Activated naive CD8-positive, alpha-beta T cell treated with anti-CD3 and anti-CD28 coated beads for 36 hours (primary cell): ENCODE measurements around the gene TNK2. TPM values are rescaled to one million over a fixed set of nuclear protein-coding genes. Genes with fewer than 3 reads are reported as not detected.
"Not testable (repeated sequence)": the region's sequence is repeated elsewhere in the genome, so short reads cannot be mapped to it uniquely, and the experiment has no call there.

Experiments used
- DNase-seq: peaks from one replicate; pipeline ENCODE4 v3.0.0; 2021
- H3K27ac Mint-ChIP-seq: one replicate; pipeline ENCODE4 v1.8.0; 2022; ENCODE audit warnings: mild to moderate bottlenecking, moderate library complexity, mixed read lengths
- H3K27me3 Mint-ChIP-seq: one replicate; pipeline ENCODE4 v1.8.0; 2022; ENCODE audit warnings: mild to moderate bottlenecking, mixed read lengths
- H3K36me3 Mint-ChIP-seq: one replicate; pipeline ENCODE4 v1.8.0; 2021; ENCODE audit warnings: mild to moderate bottlenecking, mixed read lengths
- H3K4me1 Mint-ChIP-seq: one replicate; pipeline ENCODE4 v1.8.0; 2021; ENCODE audit warnings: mixed read lengths
- H3K4me3 Mint-ChIP-seq: one replicate; pipeline ENCODE4 v1.8.0; 2022; ENCODE audit warnings: mild to moderate bottlenecking, moderate library complexity, mixed read lengths
- H3K9me3 Mint-ChIP-seq: one replicate; pipeline ENCODE4 v1.8.0; 2022; ENCODE audit warnings: mixed read lengths
- total RNA-seq, 2 experiments: library from RNA; stranded (reverse); gene quantifications; one replicate each; pipeline ENCODE4 v1.2.3, GENCODE V29; 2021

The TNK2 gene
- total RNA-seq, 2 experiments from 2014 or later = 34.6 to 35.1 TPM

- H3K4me1 Mint-ChIP-seq = no peaks in the 10 kb centered on the region
- no peak for DNase-seq
- no peak overlapping the region for H3K27ac Mint-ChIP-seq
- no peaks in the 10 kb centered on the region for H3K27me3 Mint-ChIP-seq
- no peak overlapping the region for H3K4me3 Mint-ChIP-seq
- H3K9me3 Mint-ChIP-seq = no peaks in the 10 kb centered on the region
- H3K36me3 Mint-ChIP-seq = no peaks in the 10 kb centered on the region
Observed at GRCh38 chr3:195876297-195877064, 31.9 kb downstream of the TNK2 start.

- no peaks in the 10 kb centered on the region for H3K27me3 Mint-ChIP-seq
- H3K9me3 Mint-ChIP-seq = no peaks in the 10 kb centered on the region
- no peaks in the 10 kb centered on the region for H3K4me1 Mint-ChIP-seq
- DNase-seq = no peak
- no peak overlapping the region for H3K27ac Mint-ChIP-seq
- no peaks in the 10 kb centered on the region for H3K36me3 Mint-ChIP-seq
- no peak overlapping the region for H3K4me3 Mint-ChIP-seq
Observed at GRCh38 chr3:195875482-195876236, 32.7 kb downstream of the TNK2 start.

GRCh38 chr3:195873971-195874370 lies 34.4 kb downstream of the TNK2 start:
- H3K4me3 Mint-ChIP-seq = no peak overlapping the region
- DNase-seq = no peak
- no peaks in the 10 kb centered on the region for H3K4me1 Mint-ChIP-seq
- H3K27ac Mint-ChIP-seq = no peak overlapping the region
- no peaks in the 10 kb centered on the region for H3K9me3 Mint-ChIP-seq
- no peaks in the 10 kb centered on the region for H3K36me3 Mint-ChIP-seq
- H3K27me3 Mint-ChIP-seq = no peaks in the 10 kb centered on the region

GRCh38 chr3:195873281-195873887 lies 35.0 kb downstream of the TNK2 start:
- no peak overlapping the region for H3K27ac Mint-ChIP-seq
- H3K9me3 Mint-ChIP-seq = no peaks in the 10 kb centered on the region
- no peaks in the 10 kb centered on the region for H3K4me1 Mint-ChIP-seq
- no peaks in the 10 kb centered on the region for H3K27me3 Mint-ChIP-seq
- no peak overlapping the region for H3K4me3 Mint-ChIP-seq
- no peaks in the 10 kb centered on the region for H3K36me3 Mint-ChIP-seq
- DNase-seq = no peak

- H3K4me3 Mint-ChIP-seq = no peak overlapping the region
- no peak for DNase-seq
- H3K4me1 Mint-ChIP-seq = no peaks in the 10 kb centered on the region
- no peaks in the 10 kb centered on the region for H3K36me3 Mint-ChIP-seq
- H3K9me3 Mint-ChIP-seq = no peaks in the 10 kb centered on the region
- H3K27me3 Mint-ChIP-seq = no peaks in the 10 kb centered on the region
- no peak overlapping the region for H3K27ac Mint-ChIP-seq
Observed at GRCh38 chr3:195872800-195873199, 35.6 kb downstream of the TNK2 start.

GRCh38 chr3:195872097-195872496 lies 36.3 kb downstream of the TNK2 start:
- H3K27me3 Mint-ChIP-seq = no peaks in the 10 kb centered on the region
- H3K36me3 Mint-ChIP-seq = no peaks in the 10 kb centered on the region
- no peak overlapping the region for H3K4me3 Mint-ChIP-seq

GRCh38 chr3:195871686-195872085 lies 36.7 kb downstream of the TNK2 start:
- H3K9me3 Mint-ChIP-seq = not testable (repeated sequence)

More at GRCh38 chr3:195872097-195872496, 36.3 kb downstream of the TNK2 start:
- no peak for DNase-seq
- Mint-ChIP-seq H3K27ac (no peak overlapping the region), H3K4me1 (no peaks in the 10 kb centered on the region), H3K9me3 (no peaks in the 10 kb centered on the region)

GRCh38 chr3:195870937-195871336 lies 37.4 kb downstream of the TNK2 start:
- H3K4me1 Mint-ChIP-seq = no peaks in the 10 kb centered on the region
- no peaks in the 10 kb centered on the region for H3K9me3 Mint-ChIP-seq
- H3K27me3 Mint-ChIP-seq = no peaks in the 10 kb centered on the region
- no peak overlapping the region for H3K27ac Mint-ChIP-seq
- H3K36me3 Mint-ChIP-seq = no peaks in the 10 kb centered on the region
- no peak for DNase-seq
- H3K4me3 Mint-ChIP-seq = no peak overlapping the region

More at GRCh38 chr3:195871686-195872085, 36.7 kb downstream of the TNK2 start:
- not testable (repeated sequence) for H3K27me3 Mint-ChIP-seq, DNase-seq, H3K36me3 Mint-ChIP-seq, H3K27ac Mint-ChIP-seq, H3K4me3 Mint-ChIP-seq, H3K4me1 Mint-ChIP-seq

GRCh38 chr3:195870442-195870841 lies 37.9 kb downstream of the TNK2 start:
- no peak for DNase-seq
- H3K9me3 Mint-ChIP-seq = no peaks in the 10 kb centered on the region
- no peak overlapping the region for H3K27ac Mint-ChIP-seq
- no peaks in the 10 kb centered on the region for H3K36me3 Mint-ChIP-seq
- no peak overlapping the region for H3K4me3 Mint-ChIP-seq
- no peaks in the 10 kb centered on the region for H3K4me1 Mint-ChIP-seq
- no peaks in the 10 kb centered on the region for H3K27me3 Mint-ChIP-seq

- no peak for DNase-seq
- Mint-ChIP-seq H3K9me3 (no peaks in the 10 kb centered on the region), H3K4me3 (no peak overlapping the region), H3K36me3 (no peaks in the 10 kb centered on the region), H3K27me3 (no peaks in the 10 kb centered on the region), H3K4me1 (no peaks in the 10 kb centered on the region), H3K27ac (no peak overlapping the region)
Observed at GRCh38 chr3:195869413-195870001, 38.8 kb downstream of the TNK2 start.

- Mint-ChIP-seq H3K27me3 (no peaks in the 10 kb centered on the region), H3K36me3 (no peaks in the 10 kb centered on the region), H3K9me3 (no peaks in the 10 kb centered on the region), H3K27ac (no peak overlapping the region), H3K4me3 (no peak overlapping the region), H3K4me1 (no peaks in the 10 kb centered on the region)
- DNase-seq = no peak
Observed at GRCh38 chr3:195868866-195869412, 39.4 kb downstream of the TNK2 start.

GRCh38 chr3:195868336-195868865 lies 40.0 kb downstream of the TNK2 start:
- no peaks in the 10 kb centered on the region for H3K27me3 Mint-ChIP-seq
- H3K9me3 Mint-ChIP-seq = no peaks in the 10 kb centered on the region
- no peaks in the 10 kb centered on the region for H3K36me3 Mint-ChIP-seq
- no peak overlapping the region for H3K27ac Mint-ChIP-seq
- peaks cover under 1% of the 10 kb centered on the region for H3K4me1 Mint-ChIP-seq
- no peak for DNase-seq
- no peak overlapping the region for H3K4me3 Mint-ChIP-seq

GRCh38 chr3:195867631-195868335 lies 40.6 kb downstream of the TNK2 start:
- Mint-ChIP-seq H3K4me3 (no peak overlapping the region), H3K9me3 (no peaks in the 10 kb centered on the region), H3K27me3 (no peaks in the 10 kb centered on the region), H3K4me1 (peaks cover 4% of the 10 kb centered on the region), H3K27ac (no peak overlapping the region), H3K36me3 (no peaks in the 10 kb centered on the region)
- DNase-seq = no peak
